GM12878 (cell line): ENCODE data around the gene GPBP1. TPM values are rescaled to one million over a fixed set of nuclear protein-coding genes. Genes with fewer than 3 reads are reported as not detected.

ENCODE experiments used
- ATAC-seq: fragments of 200-7000 bp; cut with Tn5 transposase; 3 replicates; pipeline ENCODE4 v1.9.1; 2020; ENCODE audit warnings: mild to moderate bottlenecking, moderate library complexity
- BruUV-seq: library from RNA; stranded (reverse); fragments of 400-500 nt; replicated peaks from 2 replicates; lab custom pipeline; 2021; lab: Mats Ljungman, UMichigan
- CTCF ChIA-PET: fragments of 300-600 bp; sonication (Branson Sonifier 250); formaldehyde crosslinking; extraction: SDS; loops from one replicate; lab custom pipeline; 2021; ENCODE audit warnings: inconsistent platforms; lab: Yijun Ruan, JAX
- POLR2A ChIA-PET: fragments of 350-600 bp; formaldehyde crosslinking; extraction: SDS; loops from one replicate; lab custom pipeline; 2021; ENCODE audit warnings: inconsistent platforms; lab: Charles Lee
- RAD21 ChIA-PET: fragments of 300-600 bp; sonication (Branson Sonifier 250); formaldehyde crosslinking; loops from one replicate; lab custom pipeline; 2023; ENCODE audit warnings: antibody characterized with exemption; ENCODE audit not compliant: unreplicated experiment; lab: Charles Lee
- SMC1A ChIA-PET: fragments of 300-600 bp; sonication (Branson Sonifier 250); formaldehyde crosslinking; loops from one replicate; lab custom pipeline; 2023; ENCODE audit not compliant: unreplicated experiment, uncharacterized antibody; lab: Charles Lee
- DNase-seq: peaks from one replicate; pipeline ENCODE4 v3.0.0-alpha.2; 2011; ENCODE audit warnings: low read depth, low spot score
- FAIRE-seq: peaks from 3 replicates; lab custom pipeline; 2011; peaks lifted over from hg19 to GRCh38; lab: Jason Lieb, UNC
- H2AFZ ChIP-seq: 2 replicates; pipeline ENCODE4 v1.6.0; 2011; ENCODE audit warnings: low read depth, low read length, control low read depth; ENCODE audit not compliant: control insufficient read depth
- H3K27ac ChIP-seq: 2 replicates; pipeline ENCODE4 v1.5.1; 2011; ENCODE audit warnings: control low read depth; ENCODE audit not compliant: control insufficient read depth, insufficient read depth
- H3K27me3 ChIP-seq, 2 experiments: replicated peaks in 1 of 2; 2 replicates each; pipeline versions ENCODE4 v1.6.0 to v1.6.1; 2011; ENCODE audit warnings: low read length in 1 of 2; ENCODE audit not compliant: control insufficient read depth in 2 of 2, insufficient read depth in 2 of 2
- H3K36me3 ChIP-seq, 2 experiments: 2 replicates each; pipeline ENCODE4 v1.5.1; 2011; ENCODE audit warnings: low read length in 1 of 2; ENCODE audit not compliant: control insufficient read depth in 2 of 2, insufficient read depth in 2 of 2
- H3K4me1 ChIP-seq: 2 replicates; pipeline ENCODE4 v1.6.1; 2011; ENCODE audit warnings: mild to moderate bottlenecking, low read length, moderate library complexity, mixed read lengths; ENCODE audit not compliant: control insufficient read depth, insufficient read depth
- H3K4me2 ChIP-seq: 2 replicates; pipeline ENCODE4 v1.6.0; 2011; ENCODE audit warnings: control low read depth; ENCODE audit not compliant: control insufficient read depth, insufficient read depth
- H3K4me3 ChIP-seq: fragments of 200-600 bp; sonication (generic); 2 replicates; pipeline ENCODE4 v1.5.1; 2016
- H3K79me2 ChIP-seq: 2 replicates; pipeline ENCODE4 v1.6.0; 2011; ENCODE audit warnings: low read length; ENCODE audit not compliant: control insufficient read depth, insufficient read depth
- H3K9ac ChIP-seq: 2 replicates; pipeline ENCODE4 v1.8.0; 2011; ENCODE audit warnings: low read length, control low read depth, mixed read lengths; ENCODE audit not compliant: control insufficient read depth, insufficient read depth
- H3K9me3 ChIP-seq: replicated peaks from 3 replicates; pipeline ENCODE4 v1.5.1; 2011; ENCODE audit warnings: mild to moderate bottlenecking, low read length; ENCODE audit not compliant: control insufficient read depth, insufficient read depth
- H4K20me1 ChIP-seq: 2 replicates; pipeline ENCODE4 v1.6.0; 2011; ENCODE audit not compliant: control insufficient read depth, insufficient read depth
- HCFC1 ChIP-seq: fragments of 150-350 bp; IDR thresholded peaks from 2 replicates; pipeline ENCODE4 v1.6.1; 2014; ENCODE audit warnings: low read length
- MXI1 ChIP-seq: fragments of 150-350 bp; IDR thresholded peaks from 2 replicates; pipeline ENCODE4 v1.6.1; 2011; ENCODE audit warnings: low read depth, mild to moderate bottlenecking, inconsistent platforms, low read length, improper control_type of control experiment
- NR2C1 ChIP-seq: fragments of 450-650 bp; IDR thresholded peaks from 2 replicates; pipeline ENCODE4 v1.6.1; 2017; ENCODE audit warnings: antibody characterized with exemption, mild to moderate bottlenecking, moderate library complexity
- SREBF2 ChIP-seq: IDR thresholded peaks from 2 replicates; pipeline ENCODE4 v1.6.1; 2012; ENCODE audit warnings: mild to moderate bottlenecking, low read length
- WGBS: methylation state at CpG from one replicate; pipeline ENCODE4 v1.1.6; 2016; ENCODE audit warnings: low lambda C conversion rate; ENCODE audit not compliant: insufficient replicate concordance, insufficient coverage; ENCODE audit errors: missing lambda C conversion rate; 5-methylcytosine and 5-hydroxymethylcytosine counted together
- in situ Hi-C: fragments of 300-500 bp; cut with MboI; formaldehyde crosslinking; loops from 9 replicates; pipeline ENCODE4 v1.14.3; 2018; ENCODE audit warnings: mixed read lengths
- intact Hi-C: fragments of 100-400 bp; cut with micrococcal nuclease; formaldehyde crosslinking; loops from one replicate; pipeline ENCODE4 v1.14.2; 2022; ENCODE audit not compliant: unreplicated experiment
- polyA plus RNA-seq, 11 experiments: library from polyadenylated mRNA; depleted of rRNA in 4 of 11; unstranded in 6 of 11; stranded (reverse) in 5 of 11; fragments of >200 nt; fragmentation: Nextera tagmentation in 4 of 11; fragmentation: Illumina TruSeq in 1 of 11; extraction: Ambion mirVana in 4 of 11; extraction: Trizol in 1 of 11; gene quantifications; 1 replicate in 1 of 11; 2 replicates in 10 of 11; pipeline versions ENCODE4 v1.2.1 to v1.2.3, GENCODE V29; 2011 to 2016; ENCODE audit warnings: inconsistent platforms in 2 of 11, missing spikeins in 2 of 11, low read depth in 1 of 11
- total RNA-seq, 4 experiments: library from RNA; depleted of rRNA in 3 of 4; stranded (reverse); fragments of >200 nt in 3 of 4; fragmentation: Illumina TruSeq in 1 of 4; extraction: Trizol in 1 of 4; gene quantifications; 2 replicates each; pipeline versions ENCODE4 v1.2.1 to v1.2.3, GENCODE V29; 2013 to 2021
- TF ChIP-seq, protein P1 (sequence below): IDR thresholded peaks from 2 replicates; pipeline ENCODE4 v1.6.1; 2012; ENCODE audit warnings: improper control_type of control experiment, low read depth, low read length; ENCODE audit not compliant: insufficient replicate concordance
- TF ChIP-seq, protein P2 (sequence below): fragments of 450-650 bp; IDR thresholded peaks from 2 replicates; pipeline ENCODE4 v1.6.1; 2017; ENCODE audit warnings: mild to moderate bottlenecking, moderate library complexity

GPBP1 gene
- total and polyA plus RNA-seq, 10 of the 15 experiments (the other 5 are each of a cell fraction or from before 2014, with no cell fraction given), result 27.0 to 96.2 (median 55.4) TPM

- Histone ChIP-seq H3K4me2 (no peak overlapping the region), H3K36me3 (no peaks in the 10 kb centered on the region), H3K9ac (no peak overlapping the region), H3K4me3 (no peak overlapping the region), H3K79me2 (no peaks in the 10 kb centered on the region), H3K27ac (no peak overlapping the region), H2AFZ (no peak overlapping the region), H4K20me1 (no peaks in the 10 kb centered on the region), H3K27me3 (no peaks in the 10 kb centered on the region), H3K4me1 (no peaks in the 10 kb centered on the region), H3K9me3 (no peaks in the 10 kb centered on the region)
- RAD21 ChIA-PET, result interaction anchor here (0.8 kb wide), 1 partner anchor 24 kb away, joined by 3 read pairs; no protein-coding TSS in a partner anchor
- ATAC-seq (no peak; the same call in 2 of the 3 replicates), DNase-seq (no peak), FAIRE-seq (no peak)
- POLR2A ChIA-PET, result no interaction called here
- SMC1A ChIA-PET, result no interaction called here
- intact Hi-C loops, result loop anchor here (2.0 kb wide), 1 partner anchor 376 kb away; no protein-coding TSS in a partner anchor
- TF ChIP-seq NR2C1 (no peak), HCFC1 (no peak), SREBF2 (no peak), MXI1 (no peak)
- TF ChIP-seq, protein P1, sequence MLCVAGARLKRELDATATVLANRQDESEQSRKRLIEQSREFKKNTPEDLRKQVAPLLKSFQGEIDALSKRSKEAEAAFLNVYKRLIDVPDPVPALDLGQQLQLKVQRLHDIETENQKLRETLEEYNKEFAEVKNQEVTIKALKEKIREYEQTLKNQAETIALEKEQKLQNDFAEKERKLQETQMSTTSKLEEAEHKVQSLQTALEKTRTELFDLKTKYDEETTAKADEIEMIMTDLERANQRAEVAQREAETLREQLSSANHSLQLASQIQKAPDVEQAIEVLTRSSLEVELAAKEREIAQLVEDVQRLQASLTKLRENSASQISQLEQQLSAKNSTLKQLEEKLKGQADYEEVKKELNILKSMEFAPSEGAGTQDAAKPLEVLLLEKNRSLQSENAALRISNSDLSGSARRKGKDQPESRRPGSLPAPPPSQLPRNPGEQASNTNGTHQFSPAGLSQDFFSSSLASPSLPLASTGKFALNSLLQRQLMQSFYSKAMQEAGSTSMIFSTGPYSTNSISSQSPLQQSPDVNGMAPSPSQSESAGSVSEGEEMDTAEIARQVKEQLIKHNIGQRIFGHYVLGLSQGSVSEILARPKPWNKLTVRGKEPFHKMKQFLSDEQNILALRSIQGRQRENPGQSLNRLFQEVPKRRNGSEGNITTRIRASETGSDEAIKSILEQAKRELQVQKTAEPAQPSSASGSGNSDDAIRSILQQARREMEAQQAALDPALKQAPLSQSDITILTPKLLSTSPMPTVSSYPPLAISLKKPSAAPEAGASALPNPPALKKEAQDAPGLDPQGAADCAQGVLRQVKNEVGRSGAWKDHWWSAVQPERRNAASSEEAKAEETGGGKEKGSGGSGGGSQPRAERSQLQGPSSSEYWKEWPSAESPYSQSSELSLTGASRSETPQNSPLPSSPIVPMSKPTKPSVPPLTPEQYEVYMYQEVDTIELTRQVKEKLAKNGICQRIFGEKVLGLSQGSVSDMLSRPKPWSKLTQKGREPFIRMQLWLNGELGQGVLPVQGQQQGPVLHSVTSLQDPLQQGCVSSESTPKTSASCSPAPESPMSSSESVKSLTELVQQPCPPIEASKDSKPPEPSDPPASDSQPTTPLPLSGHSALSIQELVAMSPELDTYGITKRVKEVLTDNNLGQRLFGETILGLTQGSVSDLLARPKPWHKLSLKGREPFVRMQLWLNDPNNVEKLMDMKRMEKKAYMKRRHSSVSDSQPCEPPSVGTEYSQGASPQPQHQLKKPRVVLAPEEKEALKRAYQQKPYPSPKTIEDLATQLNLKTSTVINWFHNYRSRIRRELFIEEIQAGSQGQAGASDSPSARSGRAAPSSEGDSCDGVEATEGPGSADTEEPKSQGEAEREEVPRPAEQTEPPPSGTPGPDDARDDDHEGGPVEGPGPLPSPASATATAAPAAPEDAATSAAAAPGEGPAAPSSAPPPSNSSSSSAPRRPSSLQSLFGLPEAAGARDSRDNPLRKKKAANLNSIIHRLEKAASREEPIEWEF, result no peak
- TF ChIP-seq, protein P2, sequence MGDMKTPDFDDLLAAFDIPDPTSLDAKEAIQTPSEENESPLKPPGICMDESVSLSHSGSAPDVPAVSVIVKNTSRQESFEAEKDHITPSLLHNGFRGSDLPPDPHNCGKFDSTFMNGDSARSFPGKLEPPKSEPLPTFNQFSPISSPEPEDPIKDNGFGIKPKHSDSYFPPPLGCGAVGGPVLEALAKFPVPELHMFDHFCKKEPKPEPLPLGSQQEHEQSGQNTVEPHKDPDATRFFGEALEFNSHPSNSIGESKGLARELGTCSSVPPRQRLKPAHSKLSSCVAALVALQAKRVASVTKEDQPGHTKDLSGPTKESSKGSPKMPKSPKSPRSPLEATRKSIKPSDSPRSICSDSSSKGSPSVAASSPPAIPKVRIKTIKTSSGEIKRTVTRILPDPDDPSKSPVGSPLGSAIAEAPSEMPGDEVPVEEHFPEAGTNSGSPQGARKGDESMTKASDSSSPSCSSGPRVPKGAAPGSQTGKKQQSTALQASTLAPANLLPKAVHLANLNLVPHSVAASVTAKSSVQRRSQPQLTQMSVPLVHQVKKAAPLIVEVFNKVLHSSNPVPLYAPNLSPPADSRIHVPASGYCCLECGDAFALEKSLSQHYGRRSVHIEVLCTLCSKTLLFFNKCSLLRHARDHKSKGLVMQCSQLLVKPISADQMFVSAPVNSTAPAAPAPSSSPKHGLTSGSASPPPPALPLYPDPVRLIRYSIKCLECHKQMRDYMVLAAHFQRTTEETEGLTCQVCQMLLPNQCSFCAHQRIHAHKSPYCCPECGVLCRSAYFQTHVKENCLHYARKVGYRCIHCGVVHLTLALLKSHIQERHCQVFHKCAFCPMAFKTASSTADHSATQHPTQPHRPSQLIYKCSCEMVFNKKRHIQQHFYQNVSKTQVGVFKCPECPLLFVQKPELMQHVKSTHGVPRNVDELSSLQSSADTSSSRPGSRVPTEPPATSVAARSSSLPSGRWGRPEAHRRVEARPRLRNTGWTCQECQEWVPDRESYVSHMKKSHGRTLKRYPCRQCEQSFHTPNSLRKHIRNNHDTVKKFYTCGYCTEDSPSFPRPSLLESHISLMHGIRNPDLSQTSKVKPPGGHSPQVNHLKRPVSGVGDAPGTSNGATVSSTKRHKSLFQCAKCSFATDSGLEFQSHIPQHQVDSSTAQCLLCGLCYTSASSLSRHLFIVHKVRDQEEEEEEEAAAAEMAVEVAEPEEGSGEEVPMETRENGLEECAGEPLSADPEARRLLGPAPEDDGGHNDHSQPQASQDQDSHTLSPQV, result no peak
- CTCF ChIA-PET, result interaction anchor here (1.1 to 1.4 kb wide), 2 partner anchors 326 to 377 kb away, joined by 3 read pairs; no protein-coding TSS in a partner anchor
- WGBS, result 23% methylated on average over 5 of the region's 5 CpGs
- in situ Hi-C loops, result no loop called here
- BruUV-seq, result no TSS peak
Observed at GRCh38 chr5:57276353-57276752, 102.5 kb downstream of the GPBP1 start.
